T-helper 9 cell (primary cell): ENCODE data around the gene BTBD9.

Source experiments
- DNase-seq: peaks from one replicate; pipeline ENCODE4 v3.0.0-alpha.2; 2020

The BTBD9 gene

GRCh38 chr6:38155144-38155543, 484.6 kb downstream of the BTBD9 start:
- DNase-seq, result no peak

- DNase-seq, result no peak
Measured at GRCh38 chr6:38154731-38155130, 485.0 kb downstream of the BTBD9 start.

GRCh38 chr6:38153798-38154345, 485.9 kb downstream of the BTBD9 start:
- no peak for DNase-seq

GRCh38 chr6:38153076-38153797, 486.5 kb downstream of the BTBD9 start:
- DNase-seq, result no peak

GRCh38 chr6:38152620-38153019, 487.1 kb downstream of the BTBD9 start:
- DNase-seq, result no peak

GRCh38 chr6:38151580-38152500, 487.9 kb downstream of the BTBD9 start:
- no peak for DNase-seq

- no peak for DNase-seq
Measured at GRCh38 chr6:38150681-38151296, 488.9 kb downstream of the BTBD9 start.

GRCh38 chr6:38150021-38150420, 489.7 kb downstream of the BTBD9 start:
- DNase-seq, result no peak

- DNase-seq, result no peak
Measured at GRCh38 chr6:38149531-38149930, 490.2 kb downstream of the BTBD9 start.

- no peak for DNase-seq
Measured at GRCh38 chr6:38148606-38149005, 491.1 kb downstream of the BTBD9 start.

GRCh38 chr6:38146734-38147027, 493.0 kb downstream of the BTBD9 start:
- DNase-seq, result no peak

GRCh38 chr6:38146021-38146733, 493.6 kb downstream of the BTBD9 start:
- DNase-seq, result no peak

- no peak for DNase-seq
Measured at GRCh38 chr6:38144365-38144945, 495.3 kb downstream of the BTBD9 start.

GRCh38 chr6:38143191-38144150, 496.3 kb downstream of the BTBD9 start:
- no peak for DNase-seq

GRCh38 chr6:38142178-38142902, 497.4 kb downstream of the BTBD9 start:
- no peak for DNase-seq

- DNase-seq, result no peak
Measured at GRCh38 chr6:38141716-38142115, 498.0 kb downstream of the BTBD9 start.

GRCh38 chr6:38141085-38141484, 498.6 kb downstream of the BTBD9 start:
- DNase-seq, result no peak

GRCh38 chr6:38138374-38138773, 501.4 kb downstream of the BTBD9 start:
- DNase-seq, result no peak

- no peak for DNase-seq
Measured at GRCh38 chr6:38137608-38138265, 502.0 kb downstream of the BTBD9 start.

- DNase-seq, result no peak
Measured at GRCh38 chr6:38136547-38136946, 503.2 kb downstream of the BTBD9 start.
